Adipocyte (in vitro differentiated cells): Measurements from ENCODE around the gene DAPK1.

Experiments used
- DNase-seq: peaks from one replicate; pipeline ENCODE4 v3.0.0-alpha.2; 2015; ENCODE audit warnings: low read depth
- H3K27me3 ChIP-seq: replicated peaks from 2 replicates; pipeline ENCODE4 v1.7.0; 2013; ENCODE audit warnings: mild to moderate bottlenecking, low read length, moderate library complexity; ENCODE audit not compliant: control insufficient read depth, insufficient read depth
- H3K36me3 ChIP-seq: 2 replicates; pipeline ENCODE4 v1.7.0; 2013; ENCODE audit warnings: low read length, mild to moderate bottlenecking, moderate library complexity; ENCODE audit not compliant: control insufficient read depth, insufficient read depth, severe bottlenecking
- H3K4me1 ChIP-seq: 2 replicates; pipeline ENCODE4 v1.7.0; 2013; ENCODE audit warnings: mild to moderate bottlenecking, low read length, moderate library complexity; ENCODE audit not compliant: control insufficient read depth, insufficient read depth
- H3K4me3 ChIP-seq: 2 replicates; pipeline ENCODE4 v1.7.0; 2013; ENCODE audit warnings: mild to moderate bottlenecking, low read length, moderate library complexity
- H3K9ac ChIP-seq: 2 replicates; pipeline ENCODE4 v1.7.0; 2013; ENCODE audit warnings: mild to moderate bottlenecking, low read length, moderate library complexity
- H3K9me3 ChIP-seq: 2 replicates; pipeline ENCODE4 v1.7.0; 2013; ENCODE audit warnings: mild to moderate bottlenecking, low read length, moderate library complexity; ENCODE audit not compliant: control insufficient read depth

DAPK1 gene

GRCh38 chr9:87641067-87641466 is 143.4 kb downstream of the DAPK1 start:
- H3K36me3 ChIP-seq = peaks cover 8% of the 10 kb centered on the region

GRCh38 chr9:87642330-87643106 is 144.9 kb downstream of the DAPK1 start:
- no peak overlapping the region for H3K4me3 ChIP-seq
- H3K4me1 ChIP-seq = peaks cover 13% of the 10 kb centered on the region
- H3K36me3 ChIP-seq = peaks cover 17% of the 10 kb centered on the region
- DNase-seq = no peak
- H3K9me3 ChIP-seq = no peaks in the 10 kb centered on the region
- no peaks in the 10 kb centered on the region for H3K27me3 ChIP-seq
- no peak overlapping the region for H3K9ac ChIP-seq

More at GRCh38 chr9:87641067-87641466, 143.4 kb downstream of the DAPK1 start:
- Histone ChIP-seq H3K27me3 (no peaks in the 10 kb centered on the region), H3K9me3 (no peaks in the 10 kb centered on the region), H3K9ac (no peak overlapping the region), H3K4me1 (peaks cover 13% of the 10 kb centered on the region), H3K4me3 (no peak overlapping the region)
- no peak for DNase-seq

GRCh38 chr9:87643107-87643650 is 145.5 kb downstream of the DAPK1 start:
- Histone ChIP-seq H3K27me3 (no peaks in the 10 kb centered on the region), H3K4me1 (peaks cover 13% of the 10 kb centered on the region), H3K36me3 (peaks cover 22% of the 10 kb centered on the region), H3K9ac (no peak overlapping the region), H3K9me3 (no peaks in the 10 kb centered on the region), H3K4me3 (no peak overlapping the region)
- DNase-seq = no peak

GRCh38 chr9:87643778-87644570 is 146.3 kb downstream of the DAPK1 start:
- H3K4me1 ChIP-seq = peaks cover 13% of the 10 kb centered on the region
- no peaks in the 10 kb centered on the region for H3K9me3 ChIP-seq
- H3K27me3 ChIP-seq = no peaks in the 10 kb centered on the region
- H3K9ac ChIP-seq = no peak overlapping the region
- peaks cover 29% of the 10 kb centered on the region for H3K36me3 ChIP-seq
- DNase-seq = no peak
- H3K4me3 ChIP-seq = no peak overlapping the region

- H3K27me3 ChIP-seq = no peaks in the 10 kb centered on the region
- H3K4me3 ChIP-seq = no peak overlapping the region
- peaks cover 12% of the 10 kb centered on the region for H3K4me1 ChIP-seq
- H3K36me3 ChIP-seq = peaks cover 33% of the 10 kb centered on the region
- no peak for DNase-seq
- no peak overlapping the region for H3K9ac ChIP-seq
- no peaks in the 10 kb centered on the region for H3K9me3 ChIP-seq
Observed at GRCh38 chr9:87644659-87645058, 147.0 kb downstream of the DAPK1 start.

GRCh38 chr9:87646546-87646945 is 148.9 kb downstream of the DAPK1 start:
- Histone ChIP-seq H3K9ac (no peak overlapping the region), H3K4me3 (no peak overlapping the region), H3K9me3 (no peaks in the 10 kb centered on the region), H3K27me3 (no peaks in the 10 kb centered on the region), H3K36me3 (peaks cover 36% of the 10 kb centered on the region), H3K4me1 (peaks cover 4% of the 10 kb centered on the region)
- no peak for DNase-seq

- no peak overlapping the region for H3K4me3 ChIP-seq
- no peak for DNase-seq
- no peaks in the 10 kb centered on the region for H3K27me3 ChIP-seq
- no peaks in the 10 kb centered on the region for H3K9me3 ChIP-seq
- H3K36me3 ChIP-seq = peaks cover 36% of the 10 kb centered on the region
- peaks cover 4% of the 10 kb centered on the region for H3K4me1 ChIP-seq
- H3K9ac ChIP-seq = no peak overlapping the region
Observed at GRCh38 chr9:87647114-87647513, 149.4 kb downstream of the DAPK1 start.

- no peak overlapping the region for H3K4me3 ChIP-seq
- H3K36me3 ChIP-seq = peaks cover 35% of the 10 kb centered on the region
- no peak overlapping the region for H3K9ac ChIP-seq
- no peaks in the 10 kb centered on the region for H3K27me3 ChIP-seq
- DNase-seq = no peak
- no peaks in the 10 kb centered on the region for H3K9me3 ChIP-seq
- H3K4me1 ChIP-seq = peaks cover 4% of the 10 kb centered on the region
Observed at GRCh38 chr9:87648606-87649005, 150.9 kb downstream of the DAPK1 start.

GRCh38 chr9:87650611-87651295 is 153.1 kb downstream of the DAPK1 start:
- Histone ChIP-seq H3K4me1 (peaks cover 4% of the 10 kb centered on the region), H3K36me3 (peaks cover 32% of the 10 kb centered on the region), H3K9ac (no peak overlapping the region), H3K9me3 (no peaks in the 10 kb centered on the region), H3K4me3 (no peak overlapping the region), H3K27me3 (no peaks in the 10 kb centered on the region)
- peak; percentile 74 for DNase-seq

GRCh38 chr9:87651431-87651830 is 153.8 kb downstream of the DAPK1 start:
- Histone ChIP-seq H3K9me3 (no peaks in the 10 kb centered on the region), H3K4me1 (peaks cover 4% of the 10 kb centered on the region), H3K36me3 (peaks cover 25% of the 10 kb centered on the region), H3K9ac (no peak overlapping the region), H3K4me3 (no peak overlapping the region), H3K27me3 (no peaks in the 10 kb centered on the region)
- no peak for DNase-seq

- H3K4me1 ChIP-seq = peaks cover 4% of the 10 kb centered on the region
- no peak overlapping the region for H3K9ac ChIP-seq
- no peaks in the 10 kb centered on the region for H3K27me3 ChIP-seq
- no peak overlapping the region for H3K4me3 ChIP-seq
- no peak for DNase-seq
- H3K36me3 ChIP-seq = peaks cover 18% of the 10 kb centered on the region
- H3K9me3 ChIP-seq = no peaks in the 10 kb centered on the region
Observed at GRCh38 chr9:87653941-87654340, 156.3 kb downstream of the DAPK1 start.
